SU-DHL-6 (cell line): ENCODE data around the gene CNTN4.

ENCODE experiments used
- H2AFZ ChIP-seq: fragments of 200-600 bp; sonication (generic); 2 replicates; pipeline ENCODE4 v1.6.1; 2014; ENCODE audit warnings: low read depth, mild to moderate bottlenecking, moderate library complexity, mixed read lengths, antibody characterized with exemption, low read length; ENCODE audit not compliant: severe bottlenecking
- H3F3A ChIP-seq: fragments of 200-600 bp; shearing (Covaris generic); 2 replicates; pipeline ENCODE4 v1.6.0; 2016; ENCODE audit warnings: antibody characterized with exemption, mild to moderate bottlenecking; ENCODE audit not compliant: insufficient read depth
- H3K27ac ChIP-seq: fragments of 200-600 bp; sonication (generic); 2 replicates; pipeline ENCODE4 v1.5.1; 2016; ENCODE audit warnings: low read depth, mild to moderate bottlenecking, low read length, moderate library complexity, mixed read lengths
- H3K27me3 ChIP-seq: fragments of 200-600 bp; sonication (generic), shearing (Covaris generic); 2 replicates; pipeline ENCODE4 v1.6.0; 2014; ENCODE audit warnings: mild to moderate bottlenecking, low read length
- H3K36me3 ChIP-seq: fragments of 200-600 bp; sonication (generic); 2 replicates; pipeline ENCODE4 v1.6.1; 2014; ENCODE audit warnings: mild to moderate bottlenecking, low read length, mixed read lengths
- H3K4me2 ChIP-seq: fragments of 300-600, 200-600 bp; shearing (Covaris generic), sonication (generic); 2 replicates; pipeline ENCODE4 v1.6.0; 2014; ENCODE audit warnings: low read length, low read depth, mild to moderate bottlenecking; ENCODE audit not compliant: poor library complexity, severe bottlenecking
- H3K4me3 ChIP-seq: fragments of 200-600 bp; sonication (generic); 2 replicates; pipeline ENCODE4 v1.5.1; 2014; ENCODE audit warnings: antibody characterized with exemption, low read length, mild to moderate bottlenecking, mixed read lengths; ENCODE audit not compliant: insufficient read depth, poor library complexity, severe bottlenecking
- H3K79me2 ChIP-seq: fragments of 200-600 bp; sonication (generic); 2 replicates; pipeline ENCODE4 v1.6.1; 2014; ENCODE audit warnings: mild to moderate bottlenecking, low read length, moderate library complexity; ENCODE audit not compliant: insufficient read depth
- H3K9ac ChIP-seq: fragments of 200-600 bp; sonication (generic); 2 replicates; pipeline ENCODE4 v1.7.0; 2014; ENCODE audit warnings: mild to moderate bottlenecking, low read length
- H3K9me2 ChIP-seq: fragments of 200-600 bp; sonication (generic); replicated peaks from 2 replicates; pipeline ENCODE4 v1.6.1; 2014; ENCODE audit warnings: low read length; ENCODE audit not compliant: insufficient read depth
- H3K9me3 ChIP-seq: fragments of 200-600 bp; sonication (generic); 2 replicates; pipeline ENCODE4 v1.6.1; 2014; ENCODE audit warnings: low read length, mixed read lengths; ENCODE audit not compliant: insufficient read depth
- H4K20me1 ChIP-seq: fragments of 200-600 bp; sonication (generic); 2 replicates; pipeline ENCODE4 v1.6.1; 2014; ENCODE audit warnings: low read depth, mild to moderate bottlenecking, antibody characterized with exemption, low read length, moderate library complexity, mixed read lengths
- EZH2phosphoT487 ChIP-seq: fragments of 200-600 bp; sonication (generic), shearing (Covaris generic); conservative IDR thresholded peaks from 2 replicates; pipeline ENCODE4 v1.6.1; 2018; ENCODE audit warnings: mild to moderate bottlenecking, antibody characterized with exemption, low read length, moderate library complexity, mixed read lengths
- TF ChIP-seq, protein P1 (sequence below): fragments of 200-600 bp; sonication (generic); IDR thresholded peaks from one replicate; pipeline ENCODE4 v1.5.1; 2017; ENCODE audit warnings: antibody characterized with exemption, mild to moderate bottlenecking, low read length, moderate library complexity; ENCODE audit not compliant: insufficient read depth, poor library complexity, severe bottlenecking

The CNTN4 gene

DNA sequence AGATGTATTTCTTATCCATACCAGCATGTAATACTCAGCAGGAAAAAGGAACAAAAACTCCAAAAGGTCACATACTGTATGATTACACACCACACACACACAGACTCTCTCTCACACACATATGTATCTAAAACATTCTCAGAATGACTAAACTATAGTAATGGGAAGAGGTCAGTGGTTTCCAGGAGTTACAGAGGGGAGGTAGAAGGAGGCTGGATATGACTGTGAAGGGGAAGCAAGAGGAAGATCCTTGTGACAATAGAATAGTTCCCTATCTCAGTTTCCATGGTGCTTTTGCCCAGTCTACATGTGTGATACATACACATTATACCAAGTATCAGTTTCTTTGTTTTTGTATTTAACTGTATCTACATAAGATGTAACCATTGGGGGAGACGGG, 821.4 kb downstream of the CNTN4 start:
- H3K27me3 ChIP-seq = no peaks in the 10 kb centered on the region

DNA sequence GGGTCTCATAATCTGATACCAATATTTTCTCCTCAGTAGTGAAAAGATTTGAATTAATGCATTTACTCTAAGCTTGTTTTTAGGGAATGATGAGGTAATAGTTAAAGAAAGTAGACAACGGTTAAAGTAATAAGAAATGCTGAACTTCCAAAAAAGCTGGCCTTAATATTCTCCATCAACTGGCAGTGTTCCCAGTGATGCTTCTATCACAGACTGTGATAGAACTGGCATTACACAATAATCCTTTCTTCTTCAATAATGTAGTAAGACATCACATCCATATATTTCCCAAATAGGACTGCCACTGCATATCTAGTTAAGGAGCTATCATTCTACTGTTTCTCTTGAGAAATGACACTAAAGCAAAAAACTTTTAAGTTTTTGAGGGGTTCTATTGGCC, 822.8 kb downstream of the CNTN4 start:
- no peaks in the 10 kb centered on the region for H3K27me3 ChIP-seq
- no peaks in the 10 kb centered on the region for H4K20me1 ChIP-seq
- no peak overlapping the region for H3K27ac ChIP-seq
- no peak overlapping the region for H3K4me3 ChIP-seq
- no peak overlapping the region for H3K4me2 ChIP-seq
- H3K9me2 ChIP-seq = no peaks in the 10 kb centered on the region; the same call in 1 of the 2 replicates
- no peak overlapping the region for H2AFZ ChIP-seq
- H3K36me3 ChIP-seq = no peaks in the 10 kb centered on the region
- no peak overlapping the region for H3K9ac ChIP-seq
- H3K79me2 ChIP-seq = no peaks in the 10 kb centered on the region
- TF ChIP-seq, protein P1, sequence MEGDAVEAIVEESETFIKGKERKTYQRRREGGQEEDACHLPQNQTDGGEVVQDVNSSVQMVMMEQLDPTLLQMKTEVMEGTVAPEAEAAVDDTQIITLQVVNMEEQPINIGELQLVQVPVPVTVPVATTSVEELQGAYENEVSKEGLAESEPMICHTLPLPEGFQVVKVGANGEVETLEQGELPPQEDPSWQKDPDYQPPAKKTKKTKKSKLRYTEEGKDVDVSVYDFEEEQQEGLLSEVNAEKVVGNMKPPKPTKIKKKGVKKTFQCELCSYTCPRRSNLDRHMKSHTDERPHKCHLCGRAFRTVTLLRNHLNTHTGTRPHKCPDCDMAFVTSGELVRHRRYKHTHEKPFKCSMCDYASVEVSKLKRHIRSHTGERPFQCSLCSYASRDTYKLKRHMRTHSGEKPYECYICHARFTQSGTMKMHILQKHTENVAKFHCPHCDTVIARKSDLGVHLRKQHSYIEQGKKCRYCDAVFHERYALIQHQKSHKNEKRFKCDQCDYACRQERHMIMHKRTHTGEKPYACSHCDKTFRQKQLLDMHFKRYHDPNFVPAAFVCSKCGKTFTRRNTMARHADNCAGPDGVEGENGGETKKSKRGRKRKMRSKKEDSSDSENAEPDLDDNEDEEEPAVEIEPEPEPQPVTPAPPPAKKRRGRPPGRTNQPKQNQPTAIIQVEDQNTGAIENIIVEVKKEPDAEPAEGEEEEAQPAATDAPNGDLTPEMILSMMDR = no peak
- TF ChIP-seq EZH2phosphoT487 = no peak
- H3K9me3 ChIP-seq = no peaks in the 10 kb centered on the region
- no peaks in the 10 kb centered on the region for H3F3A ChIP-seq

More for the DNA sequence above, 821.4 kb downstream of the CNTN4 start:
- Histone ChIP-seq H3K27ac (no peak overlapping the region), H3K9ac (no peak overlapping the region), H3K9me3 (no peaks in the 10 kb centered on the region), H4K20me1 (no peaks in the 10 kb centered on the region), H3K36me3 (no peaks in the 10 kb centered on the region), H2AFZ (no peak overlapping the region), H3K4me3 (no peak overlapping the region), H3F3A (no peaks in the 10 kb centered on the region), H3K9me2 (no peaks in the 10 kb centered on the region), H3K4me2 (no peak overlapping the region), H3K79me2 (no peaks in the 10 kb centered on the region)
- TF ChIP-seq, protein P1 = no peak
- no peak for TF ChIP-seq EZH2phosphoT487

DNA sequence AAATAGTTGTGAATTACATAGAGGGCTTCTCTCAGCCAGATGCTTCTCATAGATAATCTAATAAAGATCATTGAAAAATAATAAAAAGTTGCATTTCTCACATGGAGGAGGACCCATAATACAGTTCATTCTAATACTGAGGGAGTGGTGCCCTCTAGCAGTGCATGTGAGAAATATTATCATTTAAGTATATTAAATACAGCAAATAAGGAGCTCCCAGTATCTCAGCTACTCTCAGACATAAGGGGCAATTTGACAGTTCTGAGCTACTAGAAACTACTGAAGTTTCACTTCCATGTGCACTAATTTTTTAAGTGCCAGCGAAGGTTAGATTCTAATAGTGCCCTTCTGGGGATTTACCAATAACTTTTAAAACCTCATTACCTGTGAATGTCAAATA, 823.2 kb downstream of the CNTN4 start:
- no peaks in the 10 kb centered on the region for H3K27me3 ChIP-seq
- H3K4me3 ChIP-seq = no peak overlapping the region
- no peaks in the 10 kb centered on the region for H3F3A ChIP-seq
- H3K9me2 ChIP-seq = no peaks in the 10 kb centered on the region; the same call in 1 of the 2 replicates
- TF ChIP-seq, protein P1 = peak; percentile 18
- TF ChIP-seq EZH2phosphoT487 = no peak
- H3K36me3 ChIP-seq = no peaks in the 10 kb centered on the region
- H3K9ac ChIP-seq = no peak overlapping the region
- no peak overlapping the region for H3K4me2 ChIP-seq
- H3K79me2 ChIP-seq = no peaks in the 10 kb centered on the region
- no peaks in the 10 kb centered on the region for H4K20me1 ChIP-seq
- no peak overlapping the region for H3K27ac ChIP-seq
- H2AFZ ChIP-seq = no peak overlapping the region
- no peaks in the 10 kb centered on the region for H3K9me3 ChIP-seq

DNA sequence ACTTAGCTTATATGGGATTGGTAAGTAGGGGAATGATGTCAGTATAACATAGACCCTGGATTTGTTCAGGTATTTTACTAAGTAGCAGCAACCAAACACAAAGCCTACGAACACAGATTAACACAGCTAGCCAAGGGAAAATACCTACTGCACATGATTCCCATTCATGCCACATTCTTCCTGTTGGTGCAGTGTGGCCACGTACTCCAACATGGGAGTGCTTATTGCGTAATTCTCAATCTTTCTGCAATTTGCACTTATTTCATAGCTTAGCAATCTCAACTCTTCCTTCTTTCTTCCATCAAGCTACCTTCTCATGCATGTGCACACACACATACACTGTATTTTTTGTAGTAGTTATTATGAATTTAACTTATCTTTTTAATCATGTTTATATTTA, 824.7 kb downstream of the CNTN4 start:
- H3K79me2 ChIP-seq = no peaks in the 10 kb centered on the region
- TF ChIP-seq EZH2phosphoT487 = no peak
- TF ChIP-seq, protein P1 = no peak

More for the DNA sequence above, 824.7 kb downstream of the CNTN4 start:
- no peak overlapping the region for H2AFZ ChIP-seq
- no peaks in the 10 kb centered on the region for H3K36me3 ChIP-seq
- no peak overlapping the region for H3K4me3 ChIP-seq
- H4K20me1 ChIP-seq = no peaks in the 10 kb centered on the region
- H3K27me3 ChIP-seq = no peaks in the 10 kb centered on the region
- H3F3A ChIP-seq = no peaks in the 10 kb centered on the region
- no peak overlapping the region for H3K4me2 ChIP-seq
- H3K27ac ChIP-seq = no peak overlapping the region
- no peaks in the 10 kb centered on the region; the same call in 1 of the 2 replicates for H3K9me2 ChIP-seq
- no peaks in the 10 kb centered on the region for H3K9me3 ChIP-seq
- H3K9ac ChIP-seq = no peak overlapping the region
